ENCODE measurements around the gene C9orf50.

GRCh38 chr9:129610213-129610472 is 10.8 kb downstream of the C9orf50 start:
- TF ChIP-seq CTCF (IDR thresholded peaks at IDR 0.05; ENCODE audit: poor library complexity, severe bottlenecking) (no peak), EP300 (conservative IDR thresholded peaks at IDR 0.05; ENCODE audit: poor library complexity, severe bottlenecking) (no peak), RAD21 (conservative IDR thresholded peaks at IDR 0.05) (no peak), SMC3 (conservative IDR thresholded peaks at IDR 0.05; ENCODE audit: poor library complexity) (no peak)

Data from neural cell (in vitro differentiated cells).